HG03571 (cell line): ENCODE measurements around the gene EPS15.
"Not testable (repeated sequence)": the region's sequence is repeated elsewhere in the genome, so short reads cannot be mapped to it uniquely, and the experiment has no call there.

Experiments
- ATAC-seq: cut with Tn5 transposase; IDR thresholded peaks from one replicate; pipeline ENCODE4 v1.9.1; 2021; ENCODE audit not compliant: unreplicated experiment

EPS15 gene

DNA sequence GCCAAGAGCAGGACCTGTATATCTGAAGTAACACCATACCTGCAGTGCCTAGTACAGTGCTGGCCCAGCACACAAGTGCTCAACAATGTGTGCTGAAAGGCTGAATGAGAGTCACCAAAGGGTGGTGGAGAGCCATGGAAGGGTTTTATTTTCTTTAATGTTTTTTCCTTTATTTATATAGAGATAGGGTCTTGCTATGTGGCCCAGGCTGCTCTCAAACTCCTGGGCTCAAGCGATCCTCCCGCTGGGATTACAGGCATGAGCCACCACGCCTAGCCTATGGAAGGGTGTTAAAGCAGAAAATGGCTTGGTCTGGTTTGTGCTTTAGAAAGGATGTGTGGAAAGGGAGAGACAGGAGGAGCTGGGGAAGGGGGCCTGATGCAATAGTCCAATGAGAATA lies 175.4 kb downstream of the EPS15 start:
- no peak for ATAC-seq

DNA sequence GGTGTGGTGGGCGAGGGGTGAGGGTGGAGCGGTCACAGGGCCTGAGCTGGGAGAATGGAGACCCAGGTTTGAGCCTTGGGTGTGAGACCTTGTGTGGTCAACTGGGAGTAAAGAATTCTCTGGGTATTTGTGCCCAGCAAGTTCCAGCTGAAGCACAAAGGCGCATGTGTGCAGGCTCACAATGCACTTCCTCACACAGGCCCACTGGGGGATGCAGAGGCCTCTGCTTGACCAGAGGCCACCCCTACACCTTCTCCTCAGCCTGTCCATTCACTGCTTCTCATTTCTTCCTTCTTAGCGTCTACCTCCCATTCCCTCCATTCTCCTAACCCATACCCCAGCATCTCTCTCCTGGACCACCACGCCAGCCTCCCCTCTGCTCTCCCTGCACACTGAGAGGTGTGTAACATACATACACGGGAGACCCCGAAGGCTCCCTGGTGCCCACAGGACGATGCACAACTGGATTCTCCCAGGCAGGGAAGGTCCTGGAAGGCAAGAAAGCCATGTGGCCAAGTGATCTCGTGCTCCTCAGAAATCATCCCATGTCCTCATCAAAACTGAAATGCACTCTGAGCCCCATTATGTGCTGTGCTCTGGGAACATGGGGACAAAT lies 176.4 kb downstream of the EPS15 start:
- no peak for ATAC-seq

DNA sequence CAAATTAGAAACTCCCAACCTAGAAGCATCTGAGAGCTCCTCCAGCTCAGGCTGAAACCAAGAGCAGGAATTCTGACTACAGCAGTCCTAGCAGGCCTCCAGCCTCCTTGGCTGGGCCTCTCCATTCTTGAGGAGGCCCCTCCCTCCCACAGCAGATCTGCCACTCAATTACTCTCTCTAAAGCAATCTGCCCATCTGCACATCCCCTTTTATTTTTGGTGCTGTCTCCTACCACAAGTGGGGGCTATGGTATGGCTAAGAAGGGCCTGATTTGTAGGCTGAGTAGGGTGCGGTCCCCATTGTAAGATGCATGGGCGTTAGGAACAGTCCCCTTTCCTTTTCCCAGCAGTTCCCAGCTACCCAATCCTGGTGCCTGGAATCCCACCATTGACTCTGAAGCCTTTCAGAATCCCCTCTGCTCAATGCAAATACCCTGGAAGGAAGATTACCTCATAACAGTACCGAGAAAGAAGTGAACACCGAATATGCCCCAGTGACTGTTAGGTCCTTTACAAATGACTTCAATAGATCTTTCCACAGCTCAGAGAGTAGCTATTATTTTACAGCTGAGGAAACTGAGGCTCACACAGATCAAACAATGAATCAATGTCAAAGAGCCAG lies 177.1 kb downstream of the EPS15 start:
- ATAC-seq, result peak; percentile 54

DNA sequence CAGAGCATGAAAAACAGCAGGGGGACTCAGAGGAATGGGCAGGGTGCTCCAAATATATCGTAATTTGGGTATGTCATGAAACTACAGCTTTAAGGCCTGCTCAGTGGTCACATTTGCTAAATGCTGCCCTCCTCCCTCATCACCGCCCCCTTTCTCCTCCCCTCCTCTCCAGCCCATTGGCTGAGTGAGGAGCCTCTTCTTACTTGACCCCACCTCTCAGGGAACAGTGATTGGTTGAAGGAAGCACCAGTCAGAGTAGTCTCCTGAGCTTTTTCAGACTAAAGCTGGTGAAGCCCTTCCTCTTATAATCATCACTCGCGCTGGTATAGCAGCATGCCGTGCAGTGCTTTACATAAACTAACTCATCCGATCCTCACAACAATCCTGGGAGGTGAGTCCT lies 178.7 kb downstream of the EPS15 start:
- no peak for ATAC-seq

DNA sequence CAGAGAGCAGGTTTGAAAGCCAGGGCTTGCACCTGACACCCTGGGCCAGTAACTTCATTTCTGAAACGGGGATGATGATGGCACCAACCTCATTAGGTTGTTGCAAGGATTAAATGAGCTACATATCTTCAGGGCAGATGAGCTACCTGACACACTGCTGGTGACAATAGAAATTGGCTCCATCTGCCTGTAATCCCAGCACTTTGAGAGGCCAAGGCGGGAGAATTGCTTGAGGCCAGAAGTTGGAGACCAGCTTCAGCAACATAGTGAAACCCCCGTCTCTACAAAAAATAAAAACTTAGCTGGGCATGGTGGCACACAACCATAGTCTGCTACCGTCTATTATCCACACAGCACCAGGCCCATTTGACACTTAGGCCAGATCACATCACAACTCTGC lies 182.4 kb downstream of the EPS15 start:
- ATAC-seq, result no peak

DNA sequence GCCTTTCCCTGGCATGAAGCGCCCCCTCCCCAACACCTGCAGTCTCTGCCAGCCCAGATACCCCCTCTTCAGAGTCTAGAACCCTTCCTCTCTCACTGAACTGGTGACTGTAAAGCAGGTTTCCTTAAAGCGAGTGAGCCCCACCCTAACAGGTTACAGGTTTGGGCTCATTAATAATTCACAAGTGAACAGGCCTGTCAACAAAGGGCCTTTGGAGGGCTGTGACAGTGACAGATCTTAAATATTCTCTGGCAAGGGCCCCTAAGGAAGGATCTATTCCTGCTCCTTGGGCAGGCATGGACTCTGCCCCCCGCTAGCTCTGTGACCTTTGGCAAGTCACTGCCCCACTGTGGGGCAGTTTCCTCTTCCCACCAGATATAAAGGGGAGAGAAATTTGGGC lies 183.1 kb downstream of the EPS15 start:
- no peak for ATAC-seq

DNA sequence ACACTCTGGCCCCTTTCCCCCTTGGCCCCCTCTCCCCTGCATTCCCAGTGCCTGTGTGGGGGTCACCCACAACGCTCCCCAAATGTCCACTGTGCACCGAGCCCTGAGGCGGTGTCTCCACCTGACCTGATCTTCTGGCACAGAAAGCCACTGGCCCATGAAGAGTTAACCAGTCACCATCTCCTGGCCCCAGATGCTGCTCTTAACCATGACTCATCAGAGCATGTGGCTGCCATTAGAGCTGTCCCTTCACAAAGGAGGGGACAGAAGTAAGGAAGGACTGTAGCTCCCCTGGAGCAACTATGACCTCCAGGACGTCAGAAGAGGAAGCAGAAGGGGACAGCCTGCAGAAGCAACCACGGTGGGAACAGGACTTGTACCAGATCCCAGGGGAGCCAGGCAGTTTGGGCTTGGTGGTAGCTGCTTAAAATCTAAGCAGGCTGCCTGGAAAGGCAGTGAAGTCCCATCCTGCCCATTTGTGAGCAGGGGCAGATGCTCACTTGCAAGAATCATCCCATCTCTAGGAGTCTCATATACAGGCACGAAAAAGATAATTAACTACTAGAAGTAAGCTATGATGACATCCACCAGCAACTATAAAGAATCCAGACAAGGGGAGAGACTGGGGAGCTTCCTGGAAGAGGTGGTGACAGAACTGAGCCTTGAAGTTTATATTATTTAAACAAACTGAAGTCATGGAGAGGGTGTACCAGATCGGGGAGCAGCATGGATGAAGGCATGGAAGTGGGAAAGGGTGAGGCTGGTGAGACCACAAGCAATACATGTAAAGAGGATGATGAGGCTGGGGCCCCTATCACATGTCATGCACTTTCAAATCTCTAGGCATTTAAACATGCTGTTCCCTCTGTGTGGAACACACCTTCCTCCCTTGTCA lies 187.6 kb downstream of the EPS15 start:
- no peak for ATAC-seq

DNA sequence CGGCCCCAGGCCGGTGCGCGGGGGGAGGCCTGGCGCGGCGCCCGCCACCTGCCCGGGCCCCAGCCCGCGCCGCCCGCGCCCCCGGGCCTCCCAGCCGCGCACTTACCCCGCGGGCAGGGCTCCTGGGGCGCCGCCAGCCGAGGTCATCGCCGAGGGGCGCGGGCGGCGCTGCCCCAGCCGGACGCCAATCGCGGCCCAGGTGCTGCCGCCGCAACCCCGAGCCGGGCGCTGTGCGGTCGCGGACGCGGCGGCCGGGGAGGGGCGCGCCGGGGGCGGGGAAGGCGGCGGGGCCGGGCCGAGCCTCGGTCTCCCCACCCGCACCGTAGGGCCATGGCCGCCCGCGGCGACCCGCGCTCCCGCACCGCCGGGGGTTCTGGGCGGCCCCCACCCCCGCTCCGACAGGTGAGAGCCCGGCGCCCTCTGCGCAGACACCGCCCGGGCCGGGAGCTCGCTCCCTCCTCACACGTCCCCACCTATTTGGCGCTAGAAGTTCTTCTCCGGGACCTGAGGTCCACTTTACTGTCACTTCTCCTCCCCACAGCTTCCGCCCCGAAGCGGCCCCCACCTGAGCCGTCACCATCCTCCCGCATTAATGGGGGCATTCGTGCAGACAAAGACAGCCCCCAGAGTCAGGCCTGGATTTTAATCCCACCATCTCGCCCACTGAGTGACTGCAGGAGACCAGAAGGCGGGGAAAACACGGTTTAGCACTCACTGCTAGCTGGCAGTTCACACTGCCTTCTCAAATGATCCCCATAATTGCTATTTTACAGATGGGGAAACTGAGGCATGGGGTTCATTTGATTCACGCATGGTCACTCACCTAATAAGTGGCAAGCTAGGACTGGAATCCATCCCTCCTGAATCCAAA lies 188.5 kb downstream of the EPS15 start, which contains the start of gene TTC39A:
TTC39A (minus strand) TSS at position 232 of the 871 bp plus-strand sequence; CDS start at position 147, 85 bp downstream.
- no peak for ATAC-seq

DNA sequence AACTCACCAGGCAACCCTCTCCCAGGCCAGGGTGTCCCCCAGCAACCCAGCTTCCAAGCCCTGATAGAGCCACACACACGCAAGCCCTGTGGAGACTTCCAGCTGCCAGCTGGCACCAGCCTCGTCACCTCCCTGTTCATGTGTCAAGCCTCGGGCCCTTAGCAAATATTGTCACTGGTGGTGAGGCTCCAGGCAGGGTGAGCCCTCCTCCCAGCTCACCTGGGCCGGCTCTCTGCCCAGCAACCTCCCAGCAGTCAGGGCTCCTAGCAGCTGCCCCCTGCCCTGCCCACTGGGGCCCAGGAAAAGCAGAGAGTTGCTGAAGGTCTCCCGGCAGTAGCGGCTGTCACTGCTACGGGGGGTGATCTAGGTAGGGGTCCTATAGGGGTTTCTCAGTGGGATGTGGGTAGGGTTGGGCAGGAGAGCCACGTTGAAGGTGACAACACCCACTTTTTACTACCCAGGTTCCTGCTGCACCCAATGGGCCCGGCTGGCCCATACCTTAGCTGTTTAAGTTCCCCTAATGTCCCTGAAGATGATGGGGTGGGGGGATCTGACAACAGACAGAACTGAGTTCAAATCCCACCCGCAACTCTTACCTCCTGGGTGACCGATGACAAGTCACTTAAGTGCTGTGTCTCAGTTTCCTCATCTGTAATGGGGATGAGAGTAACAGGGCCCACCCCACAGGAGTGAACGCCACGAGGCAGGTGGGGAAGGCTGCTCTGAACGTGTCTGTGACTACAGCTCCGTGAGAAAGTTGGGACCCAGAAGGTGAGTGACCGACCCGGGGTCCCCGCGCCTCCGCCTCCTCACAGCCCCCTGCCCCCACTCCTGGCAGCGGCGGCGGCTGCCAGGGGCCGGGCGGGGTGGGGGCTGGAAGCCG lies 189.4 kb downstream of the EPS15 start:
- ATAC-seq, result no peak

DNA sequence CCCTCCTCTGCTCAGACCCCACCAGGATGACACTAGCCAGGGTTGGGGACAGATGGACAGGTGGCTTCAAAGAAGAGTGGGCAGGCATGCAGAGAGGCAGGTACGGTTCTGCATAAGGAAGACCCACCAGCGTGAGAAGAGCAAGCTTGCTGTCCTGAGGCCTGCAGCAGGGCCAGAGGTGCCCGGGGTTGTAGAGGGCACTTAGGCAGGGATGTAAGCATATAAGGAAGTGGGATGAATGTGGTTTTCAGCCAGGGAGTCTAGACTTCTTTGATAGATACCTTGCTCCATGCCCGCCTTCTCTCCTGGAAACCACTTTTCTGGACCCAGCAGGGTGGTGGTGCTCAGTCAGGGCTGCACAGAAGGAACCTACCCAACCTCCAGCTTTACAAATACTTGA lies 190.1 kb downstream of the EPS15 start:
- no peak for ATAC-seq

DNA sequence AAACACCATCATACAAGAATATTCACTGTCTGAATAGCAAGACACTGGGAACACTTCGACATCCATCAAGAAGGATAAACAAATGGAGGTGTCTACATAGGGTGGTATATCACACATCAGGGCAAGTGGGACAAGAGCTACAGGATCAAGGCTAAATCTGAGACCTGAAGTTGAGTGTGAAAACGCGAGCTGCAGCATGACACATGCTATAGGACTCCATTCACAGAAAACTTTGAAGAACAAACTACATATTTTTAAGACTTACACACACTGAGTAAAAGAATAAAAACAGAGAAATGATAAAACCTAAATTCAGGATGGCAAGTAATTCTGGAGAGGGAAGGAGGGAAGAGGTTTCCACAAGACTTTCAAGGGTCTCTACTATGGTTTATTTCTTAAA lies 190.8 kb downstream of the EPS15 start:
- ATAC-seq, result no peak

DNA sequence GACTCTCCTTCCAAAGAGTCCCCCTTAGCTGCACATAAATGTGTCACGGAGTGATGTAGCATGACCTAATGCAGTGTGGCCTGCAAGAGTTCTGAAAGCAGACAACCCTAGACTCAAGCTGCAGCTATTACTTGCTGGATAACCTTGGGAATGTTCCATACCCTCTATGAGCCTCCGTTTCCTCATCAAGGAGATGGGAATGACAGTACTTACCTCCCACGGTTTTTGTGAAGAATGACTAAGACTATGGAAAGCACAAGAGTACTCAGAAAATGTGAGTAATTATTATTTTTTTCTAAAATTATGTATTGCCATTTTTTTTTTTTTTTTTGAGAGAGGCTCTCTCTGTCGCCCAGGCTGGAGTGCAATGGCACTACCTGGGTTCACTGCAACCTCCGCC lies 191.7 kb downstream of the EPS15 start:
- ATAC-seq, result no peak

DNA sequence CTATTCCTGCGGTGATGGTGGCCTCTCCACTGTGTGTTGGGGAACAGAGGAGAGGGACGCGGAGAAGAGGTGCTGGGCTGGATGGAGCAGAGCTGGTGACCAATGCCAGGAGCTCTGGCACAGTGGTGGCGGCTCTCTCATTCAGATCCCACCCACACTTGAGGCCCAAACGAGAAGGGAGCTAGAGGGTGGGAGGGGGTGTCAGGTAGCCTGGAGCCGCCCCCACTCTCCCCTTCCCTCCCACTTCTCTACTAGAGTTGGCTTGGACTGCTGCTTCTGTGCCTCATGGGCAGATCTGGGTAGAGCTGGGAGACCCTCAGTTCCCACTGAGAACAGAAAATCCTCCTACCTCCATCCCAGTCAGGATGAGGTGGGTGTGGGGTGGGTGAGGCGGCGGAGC lies 192.2 kb downstream of the EPS15 start:
- ATAC-seq, result no peak

DNA sequence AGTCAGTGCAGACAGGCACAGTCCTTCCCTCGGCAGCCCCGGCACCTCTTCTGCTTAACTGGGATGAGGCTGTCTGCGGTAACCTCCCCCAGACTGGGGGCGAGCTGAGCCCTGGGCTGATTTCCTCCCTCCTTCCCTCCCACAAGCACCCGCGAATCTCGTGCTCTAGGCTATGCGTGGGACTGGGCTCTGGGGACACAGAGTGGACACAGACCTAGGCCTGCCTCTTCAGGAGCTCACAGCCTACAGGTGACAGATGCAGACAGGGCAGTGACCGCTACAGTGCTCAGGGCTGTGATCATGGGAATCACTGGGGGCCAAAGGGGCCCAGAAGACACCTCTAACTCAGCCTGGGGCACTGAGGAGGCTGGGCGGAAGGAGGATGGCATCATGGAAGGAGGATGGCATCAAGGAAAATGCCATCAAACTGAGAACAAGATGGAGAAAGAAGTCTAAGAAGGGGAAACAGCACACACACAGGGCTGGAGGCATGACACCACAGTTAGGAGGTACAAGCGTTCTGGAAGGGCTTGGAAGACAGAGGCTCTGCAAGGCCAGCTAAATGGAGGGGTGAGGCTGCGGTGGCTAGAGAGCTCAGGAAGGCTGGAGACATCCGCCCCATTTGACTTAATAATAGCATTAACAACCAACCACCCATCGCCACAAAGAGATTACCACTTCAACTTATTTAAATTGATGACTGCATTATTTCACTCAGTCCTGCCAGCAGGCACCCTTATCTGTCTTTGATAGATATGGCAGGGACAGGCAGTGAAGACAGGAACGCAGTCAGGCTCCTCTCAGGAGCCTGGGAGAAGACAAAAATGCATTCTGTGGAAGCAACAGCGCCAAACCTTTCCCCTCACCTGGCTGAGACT lies 192.9 kb downstream of the EPS15 start:
- no peak for ATAC-seq

DNA sequence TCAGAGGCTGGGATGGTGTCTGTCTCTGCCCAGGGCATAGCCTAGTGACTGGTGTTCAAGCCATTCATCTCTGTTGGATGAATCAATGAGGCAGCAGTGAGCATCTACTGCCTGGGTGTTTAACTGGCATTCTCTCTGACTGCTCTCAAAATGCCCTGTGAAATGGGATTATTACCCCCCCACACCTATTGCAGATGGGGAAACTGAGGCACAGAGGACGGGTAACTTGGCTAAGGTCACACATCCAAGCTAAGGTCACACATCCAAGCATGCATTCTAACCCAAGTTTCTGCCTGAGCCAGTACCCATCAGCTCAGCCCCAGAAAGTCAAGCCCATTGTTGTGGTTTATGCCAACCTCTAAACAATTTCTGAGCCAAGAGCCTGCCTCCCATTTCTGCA lies 193.7 kb downstream of the EPS15 start:
- no peak for ATAC-seq

DNA sequence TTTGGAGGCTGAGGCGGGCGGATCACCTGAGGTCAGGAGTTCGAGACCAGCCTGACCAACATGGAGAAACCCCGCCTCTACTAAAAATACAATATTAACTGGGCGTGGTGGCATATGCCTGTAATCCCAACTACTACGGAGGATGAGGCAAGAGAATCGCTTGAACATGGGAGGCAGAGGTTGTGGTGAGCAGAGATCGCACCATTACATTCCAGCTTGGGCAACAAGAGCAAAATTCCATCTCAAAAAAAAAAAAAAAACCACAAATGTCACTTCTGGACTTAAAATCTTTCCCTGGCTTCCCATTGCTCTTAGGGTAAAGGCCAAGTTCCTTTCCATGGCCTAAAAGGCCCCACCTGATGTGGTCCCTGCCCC lies 194.1 kb downstream of the EPS15 start:
- not testable (repeated sequence) for ATAC-seq

DNA sequence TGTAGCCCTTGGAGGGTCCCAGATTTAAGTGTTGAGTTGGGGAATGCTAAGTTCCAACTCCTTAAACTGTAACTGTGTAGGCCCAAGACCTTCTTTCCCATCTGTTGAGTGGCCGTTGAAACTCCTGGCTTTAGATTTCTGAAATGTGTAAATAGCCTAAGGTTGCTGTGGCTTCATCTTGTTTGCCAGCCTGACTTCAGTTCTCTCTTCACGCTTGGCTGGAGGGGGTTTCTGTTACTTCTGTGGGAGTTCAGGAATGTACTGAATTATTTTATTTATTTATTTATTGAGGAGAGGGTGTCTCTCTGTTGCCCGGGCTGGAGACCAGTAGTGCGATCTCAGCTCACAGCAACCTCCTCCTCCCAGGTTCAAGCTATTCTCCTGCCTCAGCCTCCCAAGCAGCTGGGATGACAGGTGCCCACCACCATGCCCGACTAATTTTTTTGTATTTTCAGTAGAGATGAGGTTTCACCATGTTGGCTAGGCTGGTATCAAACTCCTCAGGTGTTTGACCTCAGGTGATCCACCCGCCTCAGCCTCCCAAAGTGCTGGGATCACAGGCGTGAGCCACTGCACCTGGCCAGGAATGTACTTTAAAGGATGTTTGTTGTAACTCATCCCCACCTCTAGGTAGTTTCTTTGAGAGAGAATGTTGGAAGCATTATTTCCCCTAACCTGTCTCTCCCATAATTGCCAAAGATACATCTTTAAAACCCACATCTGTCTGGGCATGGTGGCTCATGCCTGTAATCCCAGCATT lies 194.6 kb downstream of the EPS15 start:
- ATAC-seq, result no peak

DNA sequence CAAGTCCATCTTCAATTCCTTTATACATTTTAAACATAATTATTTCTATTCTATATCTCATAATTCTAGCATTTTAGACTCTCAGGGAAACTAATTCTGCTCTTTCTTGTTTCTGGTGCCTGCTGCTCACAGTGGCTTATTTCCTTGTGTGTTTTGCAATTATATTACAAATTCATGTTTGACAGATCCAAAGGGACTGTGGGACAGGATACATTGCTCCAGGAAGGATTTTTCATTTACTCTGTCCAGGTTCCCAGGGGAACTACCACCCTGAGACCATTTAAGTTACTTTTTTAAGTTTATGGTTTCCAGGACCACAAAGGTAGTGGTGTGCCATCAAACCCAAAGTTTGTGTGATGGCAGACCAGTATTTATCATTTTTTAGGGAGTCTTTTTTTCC lies 195.3 kb downstream of the EPS15 start:
- no peak for ATAC-seq
